Sigmoid colon (tissue), 7 donors: ENCODE data around the gene DGKH. TPM values are rescaled to one million over a fixed set of nuclear protein-coding genes. Genes with fewer than 3 reads are reported as not detected.

Experiments used
- DNase-seq: peaks from one replicate; pipeline ENCODE4 v3.0.0-alpha.2; 2019
- H3K27ac ChIP-seq, 4 donors: fragments of 200-600 bp; sonication (generic); one replicate each; pipeline ENCODE4 v1.5.1; 2016 to 2019; ENCODE audit warnings: mild to moderate bottlenecking in 1 of 4
- H3K27me3 ChIP-seq, 3 donors: fragments of 200-600 bp; sonication (generic); one replicate each; pipeline ENCODE4 v1.5.1; 2019; ENCODE audit warnings: mild to moderate bottlenecking in 1 of 3
- H3K36me3 ChIP-seq, 4 donors: fragments of 200-600 bp; sonication (generic); one replicate each; pipeline ENCODE4 v1.5.1; 2016 to 2019
- H3K4me1 ChIP-seq, 4 donors: fragments of 200-600 bp; sonication (generic); one replicate each; pipeline ENCODE4 v1.5.1; 2017 to 2019
- H3K4me3 ChIP-seq, 4 donors: fragments of 200-600 bp; sonication (generic); one replicate each; pipeline ENCODE4 v1.5.1; 2017 to 2019; ENCODE audit warnings: mild to moderate bottlenecking in 2 of 4, moderate library complexity in 1 of 4
- H3K9me3 ChIP-seq, 4 donors: fragments of 200-600 bp in 3 of 4; sonication (generic) in 3 of 4; one replicate each; pipeline versions ENCODE4 v1.5.1 to v1.6.1; 2013 to 2019
- CTCF ChIP-seq, 4 experiments: fragments of 450-650 bp in 3 of 4; fragments of 200-600 bp in 1 of 4; IDR thresholded peaks; one replicate each; pipeline ENCODE4 v1.5.1; 2016 to 2019; ENCODE audit warnings: antibody characterized with exemption in 4 of 4, mild to moderate bottlenecking in 3 of 4, moderate library complexity in 2 of 4
- EP300 ChIP-seq, 4 donors: sonication (generic); formaldehyde crosslinking; IDR thresholded peaks; one replicate each; pipeline ENCODE4 v1.6.1; 2017; ENCODE audit warnings: antibody characterized with exemption in 4 of 4
- POLR2A ChIP-seq, 2 donors: fragments of 450-650 bp; IDR thresholded peaks; one replicate each; pipeline ENCODE4 v1.6.1; 2016; ENCODE audit warnings: antibody characterized with exemption in 2 of 2, mild to moderate bottlenecking in 2 of 2, moderate library complexity in 2 of 2
- POLR2AphosphoS5 ChIP-seq, 4 donors: sonication (generic); formaldehyde crosslinking; IDR thresholded peaks; one replicate each; pipeline ENCODE4 v1.6.1; 2017; ENCODE audit warnings: antibody characterized with exemption in 4 of 4
- WGBS, 2 donors: extraction: QIAGEN DNeasy Blood & Tissue Kit; methylation state at CpG; one replicate each; pipeline ENCODE4 v1.1.7; 2013; 5-methylcytosine and 5-hydroxymethylcytosine counted together
- intact Hi-C: fragments of 100-400 bp; cut with DNase I; formaldehyde crosslinking; loops from one replicate; pipeline ENCODE4 v1.15.1; 2023
- polyA plus RNA-seq, 3 donors: library from polyadenylated mRNA; stranded (reverse); fragments of 200-250 nt; gene quantifications; one replicate each; pipeline ENCODE4 v1.2.3, GENCODE V29; 2013
- total RNA-seq, 4 donors: library from RNA; depleted of rRNA; stranded (reverse); fragments of >200 nt; gene quantifications; one replicate each; pipeline ENCODE4 v1.1.0, GENCODE V29; 2016
- donor health status: healthy with polysubstance abuse.
- donor health status: Bipolar disorder and iron deficiency.
- donor health status: healthy.

DGKH gene
- total and polyA plus RNA-seq, 7 donors: 1.2 to 23.3 (median 13.9) TPM

DNA sequence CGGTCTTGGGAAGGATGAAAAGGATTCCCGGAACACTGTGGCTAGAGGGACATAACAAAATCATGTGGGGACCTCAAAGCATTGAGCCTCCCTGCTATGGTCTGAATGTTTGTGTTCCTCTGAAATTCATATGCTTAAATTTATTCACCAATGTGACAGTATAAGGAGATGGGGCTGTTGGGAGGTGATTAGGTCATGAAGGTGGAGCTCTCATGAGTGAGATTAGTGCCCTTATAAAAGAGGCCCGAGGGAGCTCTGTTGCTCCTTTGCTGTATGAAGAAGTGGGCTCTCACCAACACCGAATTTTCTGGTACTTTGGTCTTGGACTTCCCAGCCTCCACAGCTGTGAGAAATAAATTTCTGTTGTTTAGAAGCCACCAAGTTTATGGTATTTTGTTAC, 26.1 kb upstream of the DGKH start:
- H3K4me1 ChIP-seq: no peaks in the 10 kb centered on the region
- H3K4me3 ChIP-seq: no peak overlapping the region
- intact Hi-C loops: no loop called here
- no peaks in the 10 kb centered on the region for H3K36me3 ChIP-seq
- TF ChIP-seq POLR2AphosphoS5 (IDR thresholded peaks at IDR 0.05) (no peak), CTCF (IDR thresholded peaks at IDR 0.05) (no peak), EP300 (IDR thresholded peaks at IDR 0.05) (no peak), POLR2A (IDR thresholded peaks at IDR 0.05) (no peak)
- DNase-seq: no peak
- H3K27ac ChIP-seq: no peak overlapping the region
- no peaks in the 10 kb centered on the region for H3K9me3 ChIP-seq
- WGBS, 2 donors: 81 to 82% methylated on average over 4 of the region's 4 CpGs
- no peaks in the 10 kb centered on the region for H3K27me3 ChIP-seq

DNA sequence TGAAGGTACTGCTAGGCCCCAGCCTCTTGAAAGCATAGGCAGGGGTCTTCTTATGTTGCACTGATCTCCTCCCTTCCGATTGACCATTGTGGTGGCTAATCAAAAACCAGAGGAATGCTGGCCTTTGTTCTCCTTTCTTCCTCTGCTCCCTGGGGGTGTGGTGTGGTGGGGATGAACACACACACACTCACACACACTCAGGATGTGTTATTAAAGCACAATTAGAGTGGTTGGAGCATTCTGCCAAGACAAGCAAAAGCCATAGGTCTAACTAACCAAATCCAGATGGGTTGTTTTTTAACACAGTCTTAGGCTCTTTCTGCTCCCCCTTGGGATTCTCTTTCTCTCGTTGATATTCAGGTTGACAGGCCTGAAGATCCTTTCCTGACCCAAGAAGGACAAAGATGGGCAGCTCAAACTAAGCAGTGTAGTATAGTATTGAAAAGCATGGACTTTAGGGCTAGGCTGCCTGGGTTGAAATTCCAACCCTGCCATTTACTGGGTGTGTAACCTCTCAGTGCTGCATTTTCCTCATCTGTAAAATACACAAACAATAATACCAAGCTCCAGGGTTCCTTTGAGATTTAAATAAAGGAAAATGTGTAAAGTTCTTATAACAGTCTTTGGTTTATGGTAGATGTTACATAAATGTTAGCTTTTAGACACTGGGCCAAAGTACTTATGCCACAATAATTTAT, 25.5 kb upstream of the DGKH start:
- intact Hi-C loops: no loop called here
- WGBS, 2 donors: 80 to 89% methylated on average over 2 of the region's 2 CpGs

DNA sequence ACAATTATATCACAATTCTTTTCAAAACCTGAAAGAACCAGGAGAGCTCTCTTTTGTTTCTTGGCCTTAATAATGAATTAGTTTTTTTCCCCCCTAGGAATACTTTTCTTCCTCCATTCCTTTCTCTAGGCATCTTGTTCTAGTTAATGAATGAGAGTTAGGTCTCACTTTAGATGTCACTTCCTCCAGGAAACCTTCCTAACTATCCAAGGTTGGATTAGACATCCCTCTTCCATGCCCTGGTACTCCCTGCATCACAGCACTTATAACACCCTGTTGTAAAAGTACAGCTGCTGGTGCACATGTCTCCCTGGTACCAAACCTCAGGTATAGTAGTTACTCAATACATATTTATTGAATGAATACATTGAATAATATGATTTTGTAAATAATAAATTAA, 21.2 kb upstream of the DGKH start:
- Histone ChIP-seq H3K4me1 (no peaks in the 10 kb centered on the region), H3K27ac (no peak overlapping the region), H3K36me3 (no peaks in the 10 kb centered on the region), H3K27me3 (no peaks in the 10 kb centered on the region), H3K9me3 (no peaks in the 10 kb centered on the region), H3K4me3 (no peak overlapping the region)
- intact Hi-C loops: no loop called here
- TF ChIP-seq POLR2AphosphoS5 (IDR thresholded peaks at IDR 0.05) (no peak), CTCF (IDR thresholded peaks at IDR 0.05) (no peak), POLR2A (IDR thresholded peaks at IDR 0.05) (no peak)
- DNase-seq: no peak

More for the DNA sequence above, 25.5 kb upstream of the DGKH start:
- Histone ChIP-seq H3K27me3 (no peaks in the 10 kb centered on the region), H3K4me3 (no peak overlapping the region), H3K9me3 (no peaks in the 10 kb centered on the region), H3K27ac (no peak overlapping the region), H3K4me1 (no peaks in the 10 kb centered on the region), H3K36me3 (no peaks in the 10 kb centered on the region)
- no peak for DNase-seq
- no peak for TF ChIP-seq POLR2A (IDR thresholded peaks at IDR 0.05)
- no peak for TF ChIP-seq CTCF (IDR thresholded peaks at IDR 0.05)
- TF ChIP-seq POLR2AphosphoS5 (IDR thresholded peaks at IDR 0.05): no peak
- TF ChIP-seq EP300 (IDR thresholded peaks at IDR 0.05): no peak

DNA sequence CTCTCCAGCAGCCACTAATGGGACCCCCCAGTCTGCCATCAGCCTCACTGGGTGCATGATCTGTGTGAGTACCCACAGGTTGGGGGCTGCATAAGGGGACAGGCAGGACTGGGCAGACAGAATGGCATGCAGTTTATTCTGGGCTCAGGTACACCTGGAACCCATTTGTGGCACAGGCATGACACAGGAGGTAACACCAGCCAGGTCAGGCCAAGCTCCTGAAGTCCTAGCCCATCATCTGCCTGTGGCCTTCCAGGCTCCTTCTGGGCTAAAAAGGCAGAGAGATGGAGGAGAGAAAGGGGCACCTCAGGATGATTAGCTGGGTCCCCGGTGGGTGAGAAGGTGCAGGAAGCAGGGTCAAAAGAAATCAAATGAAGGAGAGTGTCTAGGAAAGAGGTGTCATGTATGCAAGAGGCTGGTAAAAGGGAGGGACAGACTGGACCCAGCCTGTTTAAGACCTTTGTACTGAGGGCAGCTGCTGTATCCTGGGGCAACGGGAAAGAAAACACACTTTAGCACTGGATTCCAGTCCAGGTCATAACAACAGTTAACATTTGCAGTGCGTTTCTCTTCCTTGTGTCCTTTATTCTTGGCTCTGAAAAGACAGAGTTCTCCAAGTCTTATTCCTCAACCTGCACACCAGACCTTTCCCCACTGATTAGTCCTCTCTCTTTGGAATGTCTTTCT, 20.2 kb upstream of the DGKH start:
- no peak for DNase-seq
- Histone ChIP-seq H3K4me3 (no peak overlapping the region), H3K9me3 (no peaks in the 10 kb centered on the region), H3K27ac (no peak overlapping the region), H3K36me3 (no peaks in the 10 kb centered on the region), H3K4me1 (no peaks in the 10 kb centered on the region), H3K27me3 (no peaks in the 10 kb centered on the region)
- TF ChIP-seq POLR2AphosphoS5 (IDR thresholded peaks at IDR 0.05) (no peak), POLR2A (IDR thresholded peaks at IDR 0.05) (no peak), CTCF (IDR thresholded peaks at IDR 0.05) (no peak), EP300 (IDR thresholded peaks at IDR 0.05) (no peak)
- intact Hi-C loops: no loop called here
- 8 to 56% methylated on average over 3 of the region's 3 CpGs for WGBS, 2 donors
